OCI-LY7 (cell line): ENCODE measurements around the gene TGM2.

Experiments used
- EZH2phosphoT487 ChIP-seq: fragments of 200-600 bp; sonication (generic); IDR thresholded peaks from 2 replicates; pipeline ENCODE4 v1.6.1; 2018; ENCODE audit warnings: low read depth, borderline replicate concordance, mild to moderate bottlenecking, mixed run types, antibody characterized with exemption, low read length, moderate library complexity, mixed read lengths
- TF ChIP-seq, protein P1 (sequence below): fragments of 200-600 bp; sonication (generic); conservative IDR thresholded peaks from 2 replicates; pipeline ENCODE4 v1.5.1; 2014; ENCODE audit warnings: mild to moderate bottlenecking, antibody characterized with exemption, low read length, moderate library complexity, mixed read lengths

DNA sequence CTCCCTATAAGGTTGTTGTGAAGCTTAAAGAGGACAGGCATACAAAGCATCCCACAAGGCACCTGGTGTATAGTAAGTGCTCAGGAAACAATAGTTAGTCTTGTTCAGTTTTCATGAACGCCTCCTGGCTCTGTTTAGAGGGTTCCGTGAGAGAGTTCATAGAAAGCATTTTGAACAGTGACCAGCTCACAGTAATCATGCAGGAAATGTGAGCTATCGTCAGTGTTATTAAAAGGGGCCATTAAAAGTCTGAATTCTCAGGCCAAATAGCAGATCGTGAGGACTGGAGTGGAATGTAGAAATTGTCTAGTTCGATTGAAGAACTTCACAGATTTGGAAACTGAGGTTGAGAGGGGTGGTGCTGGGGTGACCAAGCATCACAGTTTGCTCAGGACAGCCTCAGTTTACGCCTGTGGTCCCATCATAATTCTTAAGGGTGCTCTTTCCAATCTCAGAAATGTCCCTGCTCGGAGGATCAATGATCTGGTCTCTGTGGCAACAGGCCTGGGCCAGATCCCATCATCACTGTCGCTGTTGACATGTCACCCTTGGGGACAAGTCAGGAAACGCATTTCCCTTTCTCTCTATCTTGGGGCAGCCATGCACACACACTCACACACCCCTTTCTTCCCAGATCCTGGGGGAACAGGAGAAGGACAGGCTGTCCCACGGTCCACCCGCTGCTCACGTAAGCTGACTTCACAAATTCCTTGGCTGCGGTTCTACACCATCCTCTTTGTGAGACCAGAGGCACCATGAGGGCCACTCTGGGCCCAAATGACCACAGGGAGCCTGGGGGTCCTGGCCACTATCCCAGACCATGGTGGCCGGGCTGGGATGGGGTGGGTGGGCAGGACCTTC lies 7.2 kb downstream of the TGM2 start:
- TF ChIP-seq, protein P1, sequence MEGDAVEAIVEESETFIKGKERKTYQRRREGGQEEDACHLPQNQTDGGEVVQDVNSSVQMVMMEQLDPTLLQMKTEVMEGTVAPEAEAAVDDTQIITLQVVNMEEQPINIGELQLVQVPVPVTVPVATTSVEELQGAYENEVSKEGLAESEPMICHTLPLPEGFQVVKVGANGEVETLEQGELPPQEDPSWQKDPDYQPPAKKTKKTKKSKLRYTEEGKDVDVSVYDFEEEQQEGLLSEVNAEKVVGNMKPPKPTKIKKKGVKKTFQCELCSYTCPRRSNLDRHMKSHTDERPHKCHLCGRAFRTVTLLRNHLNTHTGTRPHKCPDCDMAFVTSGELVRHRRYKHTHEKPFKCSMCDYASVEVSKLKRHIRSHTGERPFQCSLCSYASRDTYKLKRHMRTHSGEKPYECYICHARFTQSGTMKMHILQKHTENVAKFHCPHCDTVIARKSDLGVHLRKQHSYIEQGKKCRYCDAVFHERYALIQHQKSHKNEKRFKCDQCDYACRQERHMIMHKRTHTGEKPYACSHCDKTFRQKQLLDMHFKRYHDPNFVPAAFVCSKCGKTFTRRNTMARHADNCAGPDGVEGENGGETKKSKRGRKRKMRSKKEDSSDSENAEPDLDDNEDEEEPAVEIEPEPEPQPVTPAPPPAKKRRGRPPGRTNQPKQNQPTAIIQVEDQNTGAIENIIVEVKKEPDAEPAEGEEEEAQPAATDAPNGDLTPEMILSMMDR = no peak
- no peak for TF ChIP-seq EZH2phosphoT487
